Neural progenitor cell (in vitro differentiated cells): ENCODE results near the gene UBXN11. TPM values are rescaled to one million over a fixed set of nuclear protein-coding genes. Genes with fewer than 3 reads are reported as not detected.
A peak's percentile ranks its signal among the peaks of the same experiment; 100 is the strongest.

Experiments
- DNase-seq: peaks from one replicate; pipeline ENCODE4 v3.0.0-alpha.2; 2016; ENCODE audit warnings: low spot score
- H2AFZ ChIP-seq: fragments of 200-600 bp; sonication (generic); replicated peaks from 2 replicates; pipeline ENCODE4 v1.6.1; 2016; ENCODE audit warnings: antibody characterized with exemption
- H3F3A ChIP-seq: fragments of 200-600 bp; sonication (generic); 2 replicates; pipeline ENCODE4 v1.6.1; 2016; ENCODE audit warnings: antibody characterized with exemption, low read depth
- H3K27ac ChIP-seq: fragments of 200-600 bp; sonication (generic); 2 replicates; pipeline ENCODE4 v1.5.1; 2016; ENCODE audit warnings: mild to moderate bottlenecking
- H3K27me3 ChIP-seq: fragments of 200-600 bp; sonication (generic); 2 replicates; pipeline ENCODE4 v1.6.1; 2016; ENCODE audit warnings: mild to moderate bottlenecking, moderate library complexity
- H3K36me3 ChIP-seq: fragments of 200-600 bp; sonication (generic); 2 replicates; pipeline ENCODE4 v1.5.1; 2016
- H3K4me1 ChIP-seq: fragments of 200-600 bp; sonication (generic); 2 replicates; pipeline ENCODE4 v1.6.1; 2016; ENCODE audit warnings: mixed run types
- H3K4me2 ChIP-seq: fragments of 200-600 bp; sonication (generic); 2 replicates; pipeline ENCODE4 v1.6.1; 2016
- H3K4me3 ChIP-seq: fragments of 200-600 bp; sonication (generic); 2 replicates; pipeline ENCODE4 v1.5.1; 2016
- H3K79me2 ChIP-seq: fragments of 200-600 bp; sonication (generic); 2 replicates; pipeline ENCODE4 v1.6.1; 2016; ENCODE audit warnings: low read depth
- H3K9ac ChIP-seq: fragments of 200-600 bp; sonication (generic); 2 replicates; pipeline ENCODE4 v1.6.1; 2016
- H3K9me3 ChIP-seq: fragments of 200-600 bp; sonication (generic); 2 replicates; pipeline ENCODE4 v1.5.1; 2016; ENCODE audit warnings: low read depth
- H4K20me1 ChIP-seq: fragments of 200-600 bp; sonication (generic); 2 replicates; pipeline ENCODE4 v1.6.1; 2016; ENCODE audit warnings: low read depth
- H3K27ac Mint-ChIP-seq: 3 replicates; pipeline ENCODE4 v1.8.0; 2021; ENCODE audit warnings: mixed read lengths
- H3K27me3 Mint-ChIP-seq: 2 replicates; pipeline ENCODE4 v1.8.0; 2022; ENCODE audit warnings: low read depth, mild to moderate bottlenecking, inconsistent platforms, moderate library complexity, mixed read lengths; ENCODE audit not compliant: insufficient read depth
- H3K36me3 Mint-ChIP-seq: 3 replicates; pipeline ENCODE4 v1.8.0; 2021; ENCODE audit warnings: mixed read lengths
- H3K4me1 Mint-ChIP-seq: 3 replicates; pipeline ENCODE4 v1.8.0; 2021; ENCODE audit warnings: mixed read lengths
- H3K4me3 Mint-ChIP-seq: 3 replicates; pipeline ENCODE4 v1.8.0; 2021; ENCODE audit warnings: mild to moderate bottlenecking, moderate library complexity, mixed read lengths
- H3K9me3 Mint-ChIP-seq: 3 replicates; pipeline ENCODE4 v1.8.0; 2020; ENCODE audit warnings: mixed read lengths
- CTCF ChIP-seq: fragments of 200-600 bp; sonication (generic); IDR thresholded peaks from 2 replicates; pipeline ENCODE4 v1.5.1; 2017; ENCODE audit warnings: antibody characterized with exemption, mild to moderate bottlenecking
- EZH2 ChIP-seq: fragments of 200-600 bp; sonication (generic); IDR thresholded peaks from 2 replicates; pipeline ENCODE4 v1.6.1; 2017; ENCODE audit warnings: antibody characterized with exemption, mild to moderate bottlenecking, moderate library complexity
- EZH2phosphoT487 ChIP-seq: fragments of 200-600 bp; sonication (generic); IDR thresholded peaks from 2 replicates; pipeline ENCODE4 v1.6.1; 2017; ENCODE audit warnings: antibody characterized with exemption
- total RNA-seq: library from RNA; depleted of rRNA; stranded (reverse); fragments of >200 nt; gene quantifications from 2 replicates; pipeline ENCODE4 v1.2.3, GENCODE V29; 2015; ENCODE audit warnings: low replicate concordance

The UBXN11 gene
- total RNA-seq, 1 donor from 2014 or later = 5.9 TPM

- H3K4me3 ChIP-seq = no peak overlapping the region
- peaks cover 17% of the 10 kb centered on the region for H3F3A ChIP-seq
- peaks cover 5% of the 10 kb centered on the region for H3K27me3 Mint-ChIP-seq
- no peaks in the 10 kb centered on the region for H3K9me3 ChIP-seq
- H3K4me1 ChIP-seq = peaks cover 14% of the 10 kb centered on the region
- H3K9ac ChIP-seq = no peak overlapping the region
- no peaks in the 10 kb centered on the region for H4K20me1 ChIP-seq
- no peak overlapping the region for H3K27ac Mint-ChIP-seq
- no peak overlapping the region for H3K4me2 ChIP-seq
- no peak for TF ChIP-seq EZH2phosphoT487
- TF ChIP-seq EZH2 = no peak
- no peak for TF ChIP-seq CTCF
- H3K27ac ChIP-seq = no peak overlapping the region
- H2AFZ ChIP-seq = no peak overlapping the region
- no peaks in the 10 kb centered on the region for H3K79me2 ChIP-seq
- H3K27me3 ChIP-seq = no peaks in the 10 kb centered on the region
- H3K9me3 Mint-ChIP-seq = no peaks in the 10 kb centered on the region
- DNase-seq = no peak
- no peaks in the 10 kb centered on the region for H3K36me3 ChIP-seq
- no peak overlapping the region for H3K4me3 Mint-ChIP-seq
- peaks cover 3% of the 10 kb centered on the region for H3K36me3 Mint-ChIP-seq
- peaks cover 22% of the 10 kb centered on the region for H3K4me1 Mint-ChIP-seq
Measured at GRCh38 chr1:26322042-26322331, 15.6 kb upstream of the UBXN11 start.

GRCh38 chr1:26321315-26322041 lies 15.0 kb upstream of the UBXN11 start:
- Mint-ChIP-seq H3K36me3 (peaks cover 3% of the 10 kb centered on the region), H3K27me3 (peaks cover 5% of the 10 kb centered on the region), H3K27ac (peak overlapping the region; percentile 73), H3K4me1 (peaks cover 22% of the 10 kb centered on the region), H3K4me3 (no peak overlapping the region), H3K9me3 (no peaks in the 10 kb centered on the region)
- Histone ChIP-seq H3K27me3 (no peaks in the 10 kb centered on the region), H3K36me3 (no peaks in the 10 kb centered on the region), H4K20me1 (no peaks in the 10 kb centered on the region), H3F3A (peaks cover 19% of the 10 kb centered on the region), H3K4me2 (peak overlapping the region; percentile 29), H2AFZ (no peak overlapping the region), H3K4me3 (no peak overlapping the region), H3K79me2 (no peaks in the 10 kb centered on the region), H3K4me1 (peaks cover 14% of the 10 kb centered on the region), H3K27ac (no peak overlapping the region), H3K9me3 (no peaks in the 10 kb centered on the region), H3K9ac (no peak overlapping the region)
- peak; percentile 90 for DNase-seq
- TF ChIP-seq CTCF = peak; percentile 87
- TF ChIP-seq EZH2 = no peak

- no peak overlapping the region for H3K27ac ChIP-seq
- H3K27me3 ChIP-seq = no peaks in the 10 kb centered on the region
- DNase-seq = no peak
- H3K4me1 ChIP-seq = peaks cover 18% of the 10 kb centered on the region
- no peaks in the 10 kb centered on the region for H4K20me1 ChIP-seq
- no peak overlapping the region for H3K4me3 ChIP-seq
- H3K4me2 ChIP-seq = no peak overlapping the region
- Mint-ChIP-seq H3K4me3 (no peak overlapping the region), H3K4me1 (peaks cover 25% of the 10 kb centered on the region), H3K27ac (no peak overlapping the region), H3K27me3 (peaks cover 4% of the 10 kb centered on the region), H3K9me3 (no peaks in the 10 kb centered on the region), H3K36me3 (peaks cover 3% of the 10 kb centered on the region)
- H3F3A ChIP-seq = peaks cover 23% of the 10 kb centered on the region
- no peak overlapping the region for H3K9ac ChIP-seq
- H3K36me3 ChIP-seq = no peaks in the 10 kb centered on the region
- H3K79me2 ChIP-seq = no peaks in the 10 kb centered on the region
- no peaks in the 10 kb centered on the region for H3K9me3 ChIP-seq
- no peak overlapping the region for H2AFZ ChIP-seq
- TF ChIP-seq EZH2 = no peak
- TF ChIP-seq CTCF = no peak
- no peak for TF ChIP-seq EZH2phosphoT487
Measured at GRCh38 chr1:26320896-26321295, 14.5 kb upstream of the UBXN11 start.
